Spleen (tissue), 7 donors: ENCODE data around the gene AKAP12.

Source experiments
- POLR2A ChIP-seq, 3 donors: fragments of 450-650 bp; IDR thresholded peaks; one replicate each; pipeline ENCODE4 v1.5.1; 2017; ENCODE audit warnings: antibody characterized with exemption in 3 of 3, mild to moderate bottlenecking in 1 of 3
- POLR2AphosphoS5 ChIP-seq, 3 donors: sonication (generic); formaldehyde crosslinking; IDR thresholded peaks; one replicate each; pipeline ENCODE4 v1.5.1; 2017; ENCODE audit warnings: antibody characterized with exemption in 3 of 3
- TF ChIP-seq, protein P1 (sequence below), 11 experiments: fragments of 200-600 bp in 7 of 11; fragments of 450-650 bp in 4 of 11; sonication (generic) in 4 of 11; IDR thresholded peaks in 8 of 11; conservative IDR thresholded peaks in 3 of 11; 1 replicate in 7 of 11; 2 replicates in 4 of 11; pipeline versions ENCODE4 v1.4.0 to v1.8.0; 2016 to 2021; ENCODE audit warnings: antibody characterized with exemption in 11 of 11, inconsistent platforms in 4 of 11, mild to moderate bottlenecking in 1 of 11
- donor health status: DM: no; HTN: no; CAD: no; lungs with moderate emphysema.
- donor health status: DM: no; HTN: no; CAD: no.
- donor health status: DM: no; HTN: no; CAD: no.

DNA sequence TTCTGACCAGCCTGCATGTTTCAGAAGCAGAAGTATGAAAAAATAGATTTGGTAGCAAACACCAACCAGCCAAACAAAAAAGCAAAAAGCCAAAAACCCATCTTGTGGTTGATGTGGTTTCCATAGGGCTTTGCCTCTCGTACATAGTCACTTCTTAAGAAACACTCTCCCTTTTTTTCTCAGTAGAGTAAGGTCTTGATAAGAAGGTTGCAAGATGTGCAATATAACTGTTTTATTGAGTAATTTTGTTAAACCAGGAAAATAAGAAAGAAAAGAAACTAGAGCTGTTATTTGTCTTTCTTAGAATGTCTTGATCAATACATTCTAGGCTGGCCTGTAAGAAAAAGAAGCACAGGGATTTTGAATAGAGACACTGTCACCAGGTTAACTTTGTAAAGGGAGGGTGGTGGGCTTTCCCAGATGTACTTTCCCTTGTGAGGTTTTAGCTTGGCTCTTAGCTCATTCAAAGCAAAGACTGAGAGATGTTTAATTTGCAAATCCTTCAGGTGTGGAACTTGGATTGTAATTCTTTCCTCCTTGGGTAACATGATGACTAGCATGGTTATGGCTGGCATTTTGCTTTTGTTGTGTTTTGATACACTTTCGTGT lies 49.7 kb downstream of the AKAP12 start:
- TF ChIP-seq, protein P1, sequence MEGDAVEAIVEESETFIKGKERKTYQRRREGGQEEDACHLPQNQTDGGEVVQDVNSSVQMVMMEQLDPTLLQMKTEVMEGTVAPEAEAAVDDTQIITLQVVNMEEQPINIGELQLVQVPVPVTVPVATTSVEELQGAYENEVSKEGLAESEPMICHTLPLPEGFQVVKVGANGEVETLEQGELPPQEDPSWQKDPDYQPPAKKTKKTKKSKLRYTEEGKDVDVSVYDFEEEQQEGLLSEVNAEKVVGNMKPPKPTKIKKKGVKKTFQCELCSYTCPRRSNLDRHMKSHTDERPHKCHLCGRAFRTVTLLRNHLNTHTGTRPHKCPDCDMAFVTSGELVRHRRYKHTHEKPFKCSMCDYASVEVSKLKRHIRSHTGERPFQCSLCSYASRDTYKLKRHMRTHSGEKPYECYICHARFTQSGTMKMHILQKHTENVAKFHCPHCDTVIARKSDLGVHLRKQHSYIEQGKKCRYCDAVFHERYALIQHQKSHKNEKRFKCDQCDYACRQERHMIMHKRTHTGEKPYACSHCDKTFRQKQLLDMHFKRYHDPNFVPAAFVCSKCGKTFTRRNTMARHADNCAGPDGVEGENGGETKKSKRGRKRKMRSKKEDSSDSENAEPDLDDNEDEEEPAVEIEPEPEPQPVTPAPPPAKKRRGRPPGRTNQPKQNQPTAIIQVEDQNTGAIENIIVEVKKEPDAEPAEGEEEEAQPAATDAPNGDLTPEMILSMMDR (IDR thresholded peaks at IDR 0.05 in 8 of 11, conservative IDR thresholded peaks at IDR 0.05 in 3 of 11) = no peak
- no peak for TF ChIP-seq POLR2A (IDR thresholded peaks at IDR 0.05)
- TF ChIP-seq POLR2AphosphoS5 (IDR thresholded peaks at IDR 0.05) = no peak
